Measurements from ENCODE around the gene PPP1R1A.

DNA sequence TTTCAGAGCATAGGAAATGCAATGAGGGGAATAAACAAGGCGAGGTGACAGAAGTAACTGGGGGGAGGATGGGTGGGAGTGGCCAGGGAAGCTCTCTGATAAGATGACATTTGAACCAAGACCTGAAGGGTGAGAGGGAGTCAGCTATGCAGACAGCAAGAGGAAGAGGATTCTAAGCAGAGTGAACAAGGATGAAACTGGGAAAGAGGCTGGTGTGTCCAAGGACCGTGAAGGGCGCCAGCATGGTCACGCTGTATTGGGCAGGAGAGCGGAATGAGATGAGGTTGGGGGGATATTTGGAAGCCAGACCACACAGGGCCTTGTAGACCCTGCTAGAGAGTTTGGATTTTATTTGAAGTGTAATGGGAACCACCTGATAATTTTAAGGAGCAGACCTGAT lies 10.5 kb upstream of the PPP1R1A start:
- TF ChIP-seq GATA2 (IDR thresholded peaks at IDR 0.05; ENCODE audit: low read depth, low read length) (no peak), GATA3 (IDR thresholded peaks at IDR 0.05; ENCODE audit: low read depth, low read length) (no peak)
